ENCODE measurements around the gene WDFY3.
"Not testable (repeated sequence)": the region's sequence is repeated elsewhere in the genome, so short reads cannot be mapped to it uniquely, and the experiment has no call there.

WDFY3 gene

GRCh38 chr4:84808332-84808731, 158.2 kb downstream of the WDFY3 start:
- H3K4me3 ChIP-seq (ENCODE audit: low read depth, low read length) = no peak overlapping the region
- no peak for DNase-seq (ENCODE audit: low read depth)

- not testable (repeated sequence) for H3K4me3 ChIP-seq (ENCODE audit: low read depth, low read length); DNase-seq (ENCODE audit: low read depth)
These were observed 159.9 kb downstream of the WDFY3 start for GRCh38 chr4:84806541-84806940.

- H3K4me3 ChIP-seq (ENCODE audit: low read depth, low read length) = no peak overlapping the region
- DNase-seq (ENCODE audit: low read depth) = peak; percentile 54
These were observed 162.4 kb downstream of the WDFY3 start for GRCh38 chr4:84804136-84804535.

GRCh38 chr4:84803720-84804119, 162.8 kb downstream of the WDFY3 start:
- H3K4me3 ChIP-seq (ENCODE audit: low read depth, low read length) = no peak overlapping the region
- DNase-seq (ENCODE audit: low read depth) = peak; percentile 8

GRCh38 chr4:84803116-84803515, 163.4 kb downstream of the WDFY3 start:
- H3K4me3 ChIP-seq (ENCODE audit: low read depth, low read length) = no peak overlapping the region
- DNase-seq (ENCODE audit: low read depth) = no peak

GRCh38 chr4:84800256-84800655, 166.2 kb downstream of the WDFY3 start:
- no peak overlapping the region for H3K4me3 ChIP-seq (ENCODE audit: low read depth, low read length)
- DNase-seq (ENCODE audit: low read depth) = no peak

GRCh38 chr4:84799318-84799717, 167.2 kb downstream of the WDFY3 start:
- no peak overlapping the region for H3K4me3 ChIP-seq (ENCODE audit: low read depth, low read length)
- DNase-seq (ENCODE audit: low read depth) = no peak

GRCh38 chr4:84796394-84796793, 170.1 kb downstream of the WDFY3 start:
- no peak for DNase-seq (ENCODE audit: low read depth)
- H3K4me3 ChIP-seq (ENCODE audit: low read depth, low read length) = no peak overlapping the region

GRCh38 chr4:84792366-84793301, 173.9 kb downstream of the WDFY3 start:
- no peak overlapping the region for H3K4me3 ChIP-seq (ENCODE audit: low read depth, low read length)
- peak; percentile 34 for DNase-seq (ENCODE audit: low read depth)

GRCh38 chr4:84790769-84791565, 175.5 kb downstream of the WDFY3 start:
- no peak overlapping the region for H3K4me3 ChIP-seq (ENCODE audit: low read depth, low read length)
- peak; percentile 8 for DNase-seq (ENCODE audit: low read depth)

GRCh38 chr4:84786478-84786877, 180.0 kb downstream of the WDFY3 start:
- no peak overlapping the region for H3K4me3 ChIP-seq (ENCODE audit: low read depth, low read length)
- DNase-seq (ENCODE audit: low read depth) = no peak

- DNase-seq (ENCODE audit: low read depth) = no peak
These were observed 184.0 kb downstream of the WDFY3 start for GRCh38 chr4:84782517-84782916.

GRCh38 chr4:84780719-84781118, 185.8 kb downstream of the WDFY3 start:
- no peak overlapping the region for H3K4me3 ChIP-seq (ENCODE audit: low read depth, low read length)
- DNase-seq (ENCODE audit: low read depth) = no peak

More at GRCh38 chr4:84782517-84782916, 184.0 kb downstream of the WDFY3 start:
- H3K4me3 ChIP-seq (ENCODE audit: low read depth, low read length) = no peak overlapping the region

GRCh38 chr4:84778041-84778440, 188.4 kb downstream of the WDFY3 start:
- DNase-seq (ENCODE audit: low read depth) = no peak
- no peak overlapping the region for H3K4me3 ChIP-seq (ENCODE audit: low read depth, low read length)

GRCh38 chr4:84767168-84767567, 199.3 kb downstream of the WDFY3 start:
- H3K4me3 ChIP-seq (ENCODE audit: low read depth, low read length) = no peak overlapping the region
- DNase-seq (ENCODE audit: low read depth) = no peak

- no peak for DNase-seq (ENCODE audit: low read depth)
- H3K4me3 ChIP-seq (ENCODE audit: low read depth, low read length) = no peak overlapping the region
These were observed 213.0 kb downstream of the WDFY3 start for GRCh38 chr4:84753321-84753972.

GRCh38 chr4:84751707-84752106, 214.8 kb downstream of the WDFY3 start:
- no peak overlapping the region for H3K4me3 ChIP-seq (ENCODE audit: low read depth, low read length)
- DNase-seq (ENCODE audit: low read depth) = no peak

- H3K4me3 ChIP-seq (ENCODE audit: low read depth, low read length) = no peak overlapping the region
- DNase-seq (ENCODE audit: low read depth) = no peak
These were observed 215.6 kb downstream of the WDFY3 start for GRCh38 chr4:84750960-84751283.

GRCh38 chr4:84750260-84750959, 216.1 kb downstream of the WDFY3 start:
- no peak overlapping the region for H3K4me3 ChIP-seq (ENCODE audit: low read depth, low read length)
- peak; percentile 7 for DNase-seq (ENCODE audit: low read depth)
